ENCODE measurements around the gene NLRP14. TPM values are rescaled to one million over a fixed set of nuclear protein-coding genes. Genes with fewer than 3 reads are reported as not detected.

NLRP14 gene
- total and polyA plus RNA-seq, 2 donors (not counting 1 experiment from before 2014, with no cell fraction given): 0.04 to 0.07 TPM

GRCh38 chr11:7050191-7050590 lies 29.9 kb downstream of the NLRP14 start:
- H3K27ac ChIP-seq (ENCODE audit: low read length in 2 of 2): no peak overlapping the region
- H3K27me3 Mint-ChIP-seq: peaks cover 11% of the 10 kb centered on the region
- no CpG with 5 or more reads among the region's 1 CpG for WGBS (ENCODE audit: insufficient coverage)
- POLR2A ChIA-PET: no interaction called here
- H3K4me3 ChIP-seq (ENCODE audit: control extremely low read depth in 1 of 5, extremely low read depth in 1 of 5, insufficient read depth in 1 of 5, low read depth in 2 of 5, low read length in 4 of 5): no peak overlapping the region
- CTCF ChIA-PET: no interaction called here
- H3K4me2 ChIP-seq (replicated peaks; ENCODE audit: low read depth, low read length, poor library complexity, severe bottlenecking): no peak overlapping the region
- H3K9me3 Mint-ChIP-seq (ENCODE audit: insufficient read depth): no peaks in the 10 kb centered on the region
- H3K4me3 Mint-ChIP-seq: no peak overlapping the region
- no peaks in the 10 kb centered on the region for H3K4me1 Mint-ChIP-seq
- no peaks in the 10 kb centered on the region for H3K4me1 ChIP-seq (ENCODE audit: control insufficient read depth in 2 of 2, insufficient read depth in 2 of 2, low read length in 2 of 2)
- no peaks in the 10 kb centered on the region for H4K20me1 ChIP-seq (ENCODE audit: control insufficient read depth, insufficient read depth, low read length, poor library complexity, severe bottlenecking)
- intact Hi-C loops (cut with micrococcal nuclease): no loop called here
- no peaks in the 10 kb centered on the region for H3K27me3 ChIP-seq (replicated peaks in 1 of 4; ENCODE audit: control extremely low read depth in 1 of 4, control insufficient read depth in 3 of 4, insufficient read depth in 4 of 4, low read length in 3 of 4)
- H3K9me3 ChIP-seq (ENCODE audit: control extremely low read depth in 1 of 3, control insufficient read depth in 2 of 3, insufficient read depth in 1 of 3, low read length in 2 of 3): no peaks in the 10 kb centered on the region
- ATAC-seq (ENCODE audit: low read depth) (no peak), DNase-seq (no peak)
- no peaks in the 10 kb centered on the region for H3K79me2 ChIP-seq (ENCODE audit: control insufficient read depth, insufficient read depth, low read length)
- no peaks in the 10 kb centered on the region for H3K36me3 ChIP-seq (replicated peaks in 1 of 2; ENCODE audit: control extremely low read depth in 1 of 2, control insufficient read depth in 1 of 2, extremely low read depth in 1 of 2, insufficient read depth in 2 of 2, low read length in 1 of 2)
- no peak overlapping the region for H3K27ac Mint-ChIP-seq
- TF ChIP-seq, protein P1, sequence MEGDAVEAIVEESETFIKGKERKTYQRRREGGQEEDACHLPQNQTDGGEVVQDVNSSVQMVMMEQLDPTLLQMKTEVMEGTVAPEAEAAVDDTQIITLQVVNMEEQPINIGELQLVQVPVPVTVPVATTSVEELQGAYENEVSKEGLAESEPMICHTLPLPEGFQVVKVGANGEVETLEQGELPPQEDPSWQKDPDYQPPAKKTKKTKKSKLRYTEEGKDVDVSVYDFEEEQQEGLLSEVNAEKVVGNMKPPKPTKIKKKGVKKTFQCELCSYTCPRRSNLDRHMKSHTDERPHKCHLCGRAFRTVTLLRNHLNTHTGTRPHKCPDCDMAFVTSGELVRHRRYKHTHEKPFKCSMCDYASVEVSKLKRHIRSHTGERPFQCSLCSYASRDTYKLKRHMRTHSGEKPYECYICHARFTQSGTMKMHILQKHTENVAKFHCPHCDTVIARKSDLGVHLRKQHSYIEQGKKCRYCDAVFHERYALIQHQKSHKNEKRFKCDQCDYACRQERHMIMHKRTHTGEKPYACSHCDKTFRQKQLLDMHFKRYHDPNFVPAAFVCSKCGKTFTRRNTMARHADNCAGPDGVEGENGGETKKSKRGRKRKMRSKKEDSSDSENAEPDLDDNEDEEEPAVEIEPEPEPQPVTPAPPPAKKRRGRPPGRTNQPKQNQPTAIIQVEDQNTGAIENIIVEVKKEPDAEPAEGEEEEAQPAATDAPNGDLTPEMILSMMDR (IDR thresholded peaks at IDR 0.05): no peak
- TF ChIP-seq EZH2 (IDR thresholded peaks at IDR 0.05; ENCODE audit: borderline replicate concordance, insufficient read depth, low read depth, low read length, poor library complexity, severe bottlenecking): no peak
- no peak overlapping the region for H3K9ac ChIP-seq (ENCODE audit: low read length)
- H2AFZ ChIP-seq (ENCODE audit: insufficient read depth, low read depth, low read length, poor library complexity, severe bottlenecking): no peak overlapping the region

GRCh38 chr11:7056828-7057513 lies 36.7 kb downstream of the NLRP14 start:
- H3K27ac ChIP-seq (ENCODE audit: low read length in 2 of 2): no peak overlapping the region

More at GRCh38 chr11:7056828-7057513, 36.7 kb downstream of the NLRP14 start:
- Mint-ChIP-seq H3K27ac (no peak overlapping the region), H3K9me3 (ENCODE audit: insufficient read depth) (no peaks in the 10 kb centered on the region), H3K27me3 (peaks cover 6% of the 10 kb centered on the region), H3K4me1 (no peaks in the 10 kb centered on the region), H3K4me3 (no peak overlapping the region)
- Histone ChIP-seq H3K9ac (ENCODE audit: low read length) (no peak overlapping the region), H3K9me3 (ENCODE audit: control extremely low read depth in 1 of 3, control insufficient read depth in 2 of 3, insufficient read depth in 1 of 3, low read length in 2 of 3) (no peaks in the 10 kb centered on the region), H3K36me3 (replicated peaks in 1 of 2; ENCODE audit: control extremely low read depth in 1 of 2, control insufficient read depth in 1 of 2, extremely low read depth in 1 of 2, insufficient read depth in 2 of 2, low read length in 1 of 2) (no peaks in the 10 kb centered on the region), H3K79me2 (ENCODE audit: control insufficient read depth, insufficient read depth, low read length) (no peaks in the 10 kb centered on the region), H3K4me1 (ENCODE audit: control insufficient read depth in 2 of 2, insufficient read depth in 2 of 2, low read length in 2 of 2) (no peaks in the 10 kb centered on the region), H3K4me2 (replicated peaks; ENCODE audit: low read depth, low read length, poor library complexity, severe bottlenecking) (no peak overlapping the region), H4K20me1 (ENCODE audit: control insufficient read depth, insufficient read depth, low read length, poor library complexity, severe bottlenecking) (no peaks in the 10 kb centered on the region), H3K4me3 (ENCODE audit: control extremely low read depth in 1 of 5, extremely low read depth in 1 of 5, insufficient read depth in 1 of 5, low read depth in 2 of 5, low read length in 4 of 5) (no peak overlapping the region), H3K27me3 (replicated peaks in 1 of 4; ENCODE audit: control extremely low read depth in 1 of 4, control insufficient read depth in 3 of 4, insufficient read depth in 4 of 4, low read length in 3 of 4) (peaks cover 0 to 7% (median 0%) of the 10 kb centered on the region in 4 experiments), H2AFZ (ENCODE audit: insufficient read depth, low read depth, low read length, poor library complexity, severe bottlenecking) (no peak overlapping the region)
- ATAC-seq (ENCODE audit: low read depth) (no peak), DNase-seq (no peak)
- intact Hi-C loops (cut with micrococcal nuclease): no loop called here
- WGBS (ENCODE audit: insufficient coverage): 100% methylated on average over 1 of the region's 6 CpGs
- POLR2A ChIA-PET: no interaction called here
- CTCF ChIA-PET: no interaction called here
- TF ChIP-seq EZH2 (IDR thresholded peaks at IDR 0.05; ENCODE audit: borderline replicate concordance, insufficient read depth, low read depth, low read length, poor library complexity, severe bottlenecking): no peak
- TF ChIP-seq, protein P1 (IDR thresholded peaks at IDR 0.05): no peak

Measured in B cell (primary cell).